SKM-1 (cell line): ENCODE data around the gene SHISAL1.
"Not testable (repeated sequence)": the region's sequence is repeated elsewhere in the genome, so short reads cannot be mapped to it uniquely, and the experiment has no call there.

ENCODE experiments used
- DNase-seq: peaks from one replicate; lab custom pipeline; 2025; ENCODE audit not compliant: unreplicated experiment; lab: John Stamatoyannopoulos, UW

Gene SHISAL1

DNA sequence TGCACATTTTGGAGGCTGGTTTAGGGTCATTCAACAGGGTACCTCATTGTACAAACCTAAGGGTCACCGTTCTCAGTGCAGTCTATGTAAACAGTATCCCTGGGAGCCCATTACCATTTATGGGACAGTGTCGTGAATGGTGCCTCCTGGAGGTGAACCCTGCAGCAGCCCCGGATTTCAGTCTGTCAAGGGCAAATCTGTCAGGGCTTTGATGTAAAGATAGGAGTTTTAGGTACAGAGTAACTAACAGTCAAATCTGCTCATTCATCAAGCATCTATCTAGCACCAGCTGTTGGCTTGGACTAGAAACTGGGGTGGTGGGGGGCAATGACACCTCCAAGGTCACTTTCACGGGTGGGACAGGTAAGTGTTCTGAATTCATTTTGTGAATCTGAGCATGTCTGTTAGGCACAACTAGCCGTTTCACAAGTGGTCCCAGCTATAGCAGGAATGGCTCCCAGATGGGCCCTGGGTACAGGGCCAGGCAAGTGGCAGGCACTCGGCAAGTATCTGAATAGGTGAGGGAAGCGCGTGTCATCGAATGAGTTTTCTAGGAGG, 68.4 kb downstream of the SHISAL1 start:
- no peak for DNase-seq

DNA sequence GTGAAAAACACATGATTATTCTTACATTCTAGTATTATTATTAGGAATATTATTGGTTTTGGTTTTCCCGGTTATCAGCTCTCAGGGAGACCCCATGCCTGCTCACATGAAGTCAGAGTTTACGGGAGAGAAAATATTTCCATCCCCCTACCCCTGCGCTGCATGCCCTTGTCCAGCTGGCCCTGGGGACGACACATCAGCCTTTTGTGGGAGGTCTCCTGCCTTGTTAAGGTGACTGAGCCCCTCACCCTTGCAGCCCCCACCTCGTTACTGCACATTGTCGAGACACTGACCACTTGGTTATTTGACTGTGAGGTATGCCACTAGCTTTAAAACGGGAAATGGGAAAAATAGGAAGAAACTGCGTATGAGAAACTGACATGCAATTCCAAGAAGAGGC, 69.0 kb downstream of the SHISAL1 start:
- no peak for DNase-seq

DNA sequence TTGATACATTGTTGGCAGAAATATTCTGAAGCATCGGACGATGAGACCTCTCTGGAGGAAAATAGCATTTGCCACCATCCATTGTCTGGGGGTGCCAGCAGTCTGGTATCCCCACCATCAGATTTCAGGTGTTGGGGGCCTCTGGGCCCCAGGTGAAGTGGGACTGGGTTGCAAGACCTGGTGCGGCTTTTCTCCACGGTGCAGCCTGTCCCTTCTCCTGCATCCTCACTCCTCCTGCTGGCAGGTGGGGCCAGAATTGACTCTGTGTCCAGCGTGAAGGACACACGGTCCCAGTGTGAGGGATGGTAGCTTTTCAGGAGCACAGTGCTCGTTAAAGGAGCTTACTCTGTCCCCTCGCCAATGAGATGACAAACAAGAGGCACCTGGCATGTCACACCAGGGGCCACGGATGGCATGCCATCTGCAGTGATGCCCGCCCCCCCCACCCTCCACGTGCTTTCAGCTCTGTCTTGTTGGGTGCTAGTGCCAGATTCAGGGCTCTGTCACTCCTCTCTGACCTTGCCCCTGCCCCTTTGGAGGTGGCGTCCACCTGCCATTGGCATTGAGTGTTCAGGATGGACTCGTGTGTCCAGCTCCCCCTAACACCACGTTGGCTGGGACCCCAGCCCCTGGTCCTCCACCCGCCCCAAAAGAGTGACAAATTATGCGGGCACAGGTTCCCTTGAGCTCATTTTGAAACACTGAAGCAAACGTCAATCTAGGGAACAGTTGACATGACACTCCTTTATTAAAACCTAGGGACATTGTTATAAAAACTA, 69.6 kb downstream of the SHISAL1 start:
- DNase-seq = no peak

DNA sequence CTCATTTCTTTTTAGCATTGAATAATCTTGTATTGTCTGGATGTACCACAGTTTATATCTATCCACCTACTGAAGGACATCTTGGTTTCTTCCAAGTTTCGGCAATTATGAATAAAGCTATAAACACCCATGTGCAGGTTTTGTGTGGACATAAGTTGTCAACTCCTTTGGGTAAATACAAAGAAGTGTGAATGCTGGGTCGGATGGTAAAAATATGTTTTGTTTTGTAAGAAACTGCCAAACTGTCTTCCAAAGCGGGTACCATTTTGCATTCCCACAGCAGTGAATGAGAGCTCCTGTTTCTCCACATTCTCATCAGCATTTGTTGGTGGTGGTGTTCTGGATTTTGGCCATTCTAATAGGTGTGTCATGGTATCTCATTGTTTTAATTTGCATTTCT, 71.6 kb downstream of the SHISAL1 start:
- not testable (repeated sequence) for DNase-seq

DNA sequence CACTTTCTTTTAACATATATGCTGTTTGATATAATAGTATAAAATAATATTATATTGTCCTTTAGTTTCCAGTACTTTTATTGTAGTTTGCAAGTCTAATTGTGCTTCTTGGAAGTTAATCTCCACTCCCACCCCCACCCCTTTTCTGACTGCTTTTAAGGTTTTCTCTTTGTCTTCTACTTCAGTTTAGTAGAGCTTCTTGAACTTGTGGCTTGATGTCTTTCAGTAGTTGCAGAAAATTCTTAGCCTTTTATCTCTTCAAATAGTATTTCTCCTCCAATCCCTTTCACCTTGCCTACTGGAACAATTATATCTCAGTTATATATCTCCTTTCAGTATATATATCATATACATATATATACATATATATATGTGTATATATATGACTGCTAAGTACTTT, 75.5 kb downstream of the SHISAL1 start:
- DNase-seq = no peak

DNA sequence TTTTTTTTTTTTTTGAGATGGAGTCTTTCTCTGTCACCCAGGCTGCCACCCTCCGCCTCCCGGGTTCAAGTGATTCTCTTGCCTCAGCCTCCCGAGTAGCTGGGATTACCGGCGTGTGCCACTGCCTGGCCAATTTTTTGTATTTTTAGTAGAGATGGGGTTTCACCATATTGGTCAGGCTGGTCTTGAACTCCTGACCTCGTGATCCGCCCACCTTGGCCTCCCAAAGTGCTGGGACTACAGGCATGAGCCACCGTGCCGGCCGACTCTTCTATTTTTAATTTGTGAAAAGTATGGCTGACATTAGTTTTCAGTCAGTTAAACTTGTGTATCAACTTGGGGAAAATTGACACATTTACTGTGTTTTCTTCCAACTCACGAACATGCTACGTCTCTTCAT, 78.4 kb downstream of the SHISAL1 start:
- DNase-seq = not testable (repeated sequence)

DNA sequence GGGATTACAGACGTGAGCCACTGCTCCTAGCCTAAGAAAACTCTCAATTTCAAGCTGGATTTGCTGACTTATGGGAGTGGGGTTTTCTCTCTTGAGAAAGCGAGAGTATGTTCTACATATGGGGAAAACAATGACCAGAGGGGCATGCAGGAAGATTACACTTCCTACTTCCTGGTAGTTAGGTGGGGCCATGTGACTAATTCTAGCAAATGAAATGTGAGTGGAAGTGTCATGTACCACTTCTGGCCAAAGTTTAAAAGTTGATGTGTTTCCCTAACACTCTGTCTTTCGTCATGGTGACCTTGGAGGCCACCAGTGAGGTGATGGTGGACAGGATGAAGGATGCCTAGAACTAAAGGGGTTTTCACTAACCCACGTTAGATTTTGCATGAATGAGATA, 81.5 kb downstream of the SHISAL1 start:
- no peak for DNase-seq

DNA sequence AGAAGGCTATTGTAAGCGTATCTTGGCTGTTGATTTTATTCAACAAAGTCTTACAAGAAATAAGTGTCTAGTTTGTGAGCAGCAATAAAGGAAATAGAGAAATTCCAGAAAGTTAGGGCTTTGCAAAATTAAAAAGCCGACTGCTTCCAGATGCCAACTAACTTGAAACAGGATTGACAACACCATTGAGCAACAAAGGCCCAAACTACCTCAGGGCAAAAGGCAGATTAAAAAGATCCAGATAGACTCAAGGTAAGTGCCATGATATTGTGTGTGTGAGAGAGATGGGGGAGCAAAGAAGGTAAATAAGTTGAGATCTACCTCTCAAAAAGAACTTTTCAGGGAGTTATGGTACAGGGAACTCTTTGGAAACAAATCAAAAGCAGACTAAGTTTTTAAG, 82.9 kb downstream of the SHISAL1 start:
- DNase-seq = no peak

DNA sequence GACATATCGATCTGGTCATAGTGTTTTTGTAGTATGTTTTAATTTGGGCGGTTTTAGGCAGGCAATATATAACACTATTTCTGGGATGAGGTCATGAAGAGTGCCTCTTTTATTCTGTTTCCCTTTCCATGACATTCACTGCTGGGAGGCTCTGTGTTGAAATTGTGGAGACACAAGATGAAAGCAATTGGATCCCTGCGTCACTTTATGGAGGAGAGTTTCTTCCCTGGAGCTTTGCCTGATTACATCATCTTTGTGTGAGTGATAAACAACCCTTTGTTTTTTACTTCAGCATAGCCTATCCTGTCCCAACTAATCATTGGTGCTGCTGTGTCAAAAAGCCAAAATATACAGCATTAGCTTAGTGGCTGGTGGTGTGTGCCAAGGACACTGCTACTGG, 83.4 kb downstream of the SHISAL1 start:
- DNase-seq = no peak

DNA sequence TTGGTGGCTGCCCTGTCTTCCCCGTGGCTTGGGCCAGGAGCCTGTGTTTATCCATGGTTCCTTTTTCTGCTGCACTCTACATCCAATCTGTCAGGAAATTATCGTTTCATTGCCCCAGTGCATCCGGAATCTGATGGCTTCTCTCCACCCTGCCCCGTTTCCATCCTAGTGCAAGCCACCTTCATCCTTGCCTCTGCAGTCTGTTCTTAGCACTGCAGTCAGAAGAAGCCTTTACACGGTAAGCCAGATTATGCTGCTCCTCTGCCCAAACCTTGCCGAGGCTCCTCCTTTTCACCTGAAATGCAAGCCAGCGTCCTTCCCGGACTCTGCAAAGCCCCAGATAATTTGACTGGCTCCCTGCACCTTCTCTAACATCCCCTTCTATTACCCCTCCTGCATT, 86.9 kb downstream of the SHISAL1 start:
- no peak for DNase-seq

DNA sequence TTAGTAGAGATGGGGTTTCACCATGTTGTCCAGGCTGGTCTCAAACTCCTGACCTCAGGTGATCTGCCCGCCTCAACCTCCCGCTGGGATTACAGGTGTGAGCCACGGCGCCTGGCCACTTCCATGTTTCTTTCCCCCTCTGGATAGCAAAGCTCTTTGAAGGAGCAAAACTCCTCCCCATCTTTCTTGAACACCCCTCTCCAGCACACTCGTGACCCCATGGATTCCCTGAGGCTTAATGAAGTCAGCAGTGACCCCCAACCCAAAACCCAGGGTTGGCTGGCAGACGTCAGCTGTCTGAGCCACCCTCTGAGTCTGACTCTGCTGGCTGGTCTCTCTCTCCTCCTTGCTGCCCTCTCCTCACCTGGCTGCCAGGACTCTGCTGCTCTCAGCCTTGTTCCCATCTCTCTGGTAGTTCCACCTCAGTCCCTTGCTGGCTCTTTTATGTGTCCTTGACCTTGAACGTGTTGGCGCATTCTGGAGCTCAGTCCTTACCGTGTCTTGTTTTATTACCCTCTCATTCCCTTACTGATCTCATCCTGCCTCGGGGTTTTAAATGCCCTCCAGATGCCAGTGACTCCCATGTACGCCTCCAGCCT, 87.6 kb downstream of the SHISAL1 start:
- no peak for DNase-seq

DNA sequence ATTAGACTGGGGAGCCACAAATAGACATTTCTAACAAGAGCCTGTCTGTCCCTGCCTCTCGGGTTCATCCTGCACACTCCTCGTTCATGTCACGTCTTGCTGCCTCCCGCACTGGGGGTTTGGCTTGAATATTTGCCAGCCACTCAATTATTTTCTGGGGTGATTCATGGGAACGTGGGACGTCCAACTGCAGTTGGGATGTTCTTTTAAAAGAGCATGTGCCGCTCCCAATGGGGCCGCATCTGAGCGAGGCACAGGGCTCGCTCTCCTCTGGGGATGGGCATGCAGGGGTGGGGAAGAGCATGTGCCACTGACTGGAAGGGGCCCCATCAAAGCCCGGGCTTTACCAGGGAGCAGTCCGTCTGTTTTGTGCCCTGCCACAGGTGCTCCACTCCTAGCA, 88.6 kb downstream of the SHISAL1 start:
- no peak for DNase-seq

DNA sequence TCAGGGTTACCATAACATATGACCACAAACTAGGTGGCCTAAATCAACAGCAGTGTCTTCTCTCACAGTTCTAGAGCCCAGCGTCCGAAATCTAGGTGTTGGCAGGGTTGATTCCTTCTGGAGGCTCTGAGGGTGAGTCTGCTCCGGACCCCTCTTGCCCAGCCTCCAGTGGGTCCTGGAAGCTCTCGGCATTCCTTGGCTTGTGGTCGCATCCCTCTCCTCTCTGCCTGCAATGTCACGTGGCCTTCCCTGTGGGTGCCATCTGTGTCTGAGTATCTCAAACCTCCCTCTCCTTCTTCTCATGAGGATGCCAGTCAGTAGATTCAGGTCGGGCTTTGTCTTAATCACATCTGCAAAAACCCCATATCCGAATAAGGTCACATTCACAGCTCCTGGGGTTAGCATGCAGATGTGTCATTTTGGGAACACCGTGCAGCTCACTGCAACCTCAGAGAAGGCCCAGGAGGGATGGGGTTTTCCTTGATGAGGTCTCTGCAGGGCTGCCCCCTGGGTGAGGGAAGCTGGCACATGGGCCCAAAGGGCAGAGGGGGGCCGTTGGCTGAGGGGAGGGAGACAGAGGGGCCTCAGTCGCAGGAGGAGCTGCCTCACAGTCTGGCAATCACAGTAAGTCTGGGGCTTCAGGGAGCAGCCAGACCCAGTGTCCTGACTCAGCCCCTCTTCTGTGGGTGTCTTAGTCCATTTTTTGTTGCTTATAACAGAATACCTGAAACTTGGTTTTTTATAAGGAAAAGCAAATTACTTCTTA, 90.9 kb downstream of the SHISAL1 start:
- DNase-seq = no peak

DNA sequence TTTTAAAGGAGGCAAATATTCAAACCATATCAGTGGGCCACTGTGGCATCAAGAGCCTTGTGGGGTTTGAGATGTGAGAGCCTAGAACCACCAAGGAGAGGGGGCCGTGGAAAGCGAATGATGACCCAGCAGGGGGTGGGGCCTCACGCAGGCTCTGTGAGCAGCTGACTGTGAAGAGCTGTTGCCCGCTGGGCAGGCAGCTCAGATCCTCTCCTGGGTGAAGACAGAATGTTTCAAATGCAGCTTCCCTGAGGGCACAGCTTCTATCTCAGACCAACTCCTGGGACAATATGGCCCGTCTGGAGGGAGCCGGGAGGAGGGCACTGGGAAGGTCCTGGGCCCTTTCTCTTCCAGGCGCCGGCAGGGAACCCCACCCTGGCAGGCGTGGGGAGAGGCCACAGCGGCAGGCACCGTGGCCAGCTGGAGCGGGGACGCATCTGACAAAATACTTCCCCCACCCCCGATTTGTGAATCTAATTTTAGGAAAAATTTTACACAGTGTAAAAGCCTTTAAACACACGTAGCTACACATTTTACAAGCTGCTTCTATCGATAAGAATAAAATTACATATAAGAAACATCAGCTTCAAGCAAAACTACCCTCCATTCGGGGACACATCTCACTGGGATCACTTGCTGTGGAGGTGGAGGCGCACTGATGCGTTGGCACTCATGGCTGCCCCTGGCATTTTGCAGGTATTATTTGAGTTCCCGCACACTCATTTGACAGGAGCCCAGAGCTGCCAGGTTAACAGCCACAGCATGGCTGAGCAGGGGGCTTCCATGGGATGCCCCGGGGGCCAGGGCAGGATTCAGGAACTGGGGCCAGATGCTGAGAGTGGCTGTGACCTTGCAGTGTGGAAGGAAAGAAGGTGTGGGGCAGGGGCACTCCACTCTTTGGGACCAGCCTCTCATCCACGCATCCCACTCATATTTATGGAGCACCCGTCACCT, 91.7 kb downstream of the SHISAL1 start:
- DNase-seq = no peak

DNA sequence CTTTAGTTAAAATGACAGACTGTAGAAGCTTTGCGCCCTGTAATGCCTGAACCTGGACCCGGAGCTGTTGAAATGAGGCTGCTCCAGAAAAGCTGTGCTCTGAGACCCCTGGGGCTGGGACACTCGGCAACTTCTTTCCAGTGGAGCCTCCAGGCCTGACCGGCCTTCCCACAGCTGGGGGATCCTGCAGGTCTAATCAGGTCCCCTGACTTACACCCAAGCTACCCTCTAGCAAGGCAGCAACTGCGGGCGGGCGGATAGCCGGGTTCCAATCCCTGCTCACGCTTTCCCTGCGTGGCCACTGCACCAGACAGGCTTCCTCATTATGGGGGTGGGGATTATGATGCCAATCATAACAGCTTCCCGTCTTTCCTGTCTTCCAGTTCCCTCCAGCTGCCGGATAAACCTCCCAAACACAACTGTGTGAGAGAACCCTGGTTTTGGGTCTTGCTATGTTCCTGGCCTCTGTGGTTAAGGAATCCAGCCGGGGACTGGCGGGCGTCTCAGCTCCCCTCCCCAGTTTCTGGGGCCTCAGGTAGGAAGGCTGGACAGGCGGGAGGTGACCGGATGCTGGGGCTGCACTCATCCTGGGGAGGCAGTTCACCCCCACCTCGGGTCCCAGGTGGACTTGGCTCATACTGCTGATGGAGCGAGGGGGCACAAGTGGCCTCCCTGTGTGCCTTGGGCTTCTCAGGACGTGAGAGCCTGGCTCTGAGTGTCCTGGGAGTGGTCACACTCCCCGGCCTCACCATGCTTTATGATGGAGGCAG, 93.5 kb downstream of the SHISAL1 start:
- no peak for DNase-seq

DNA sequence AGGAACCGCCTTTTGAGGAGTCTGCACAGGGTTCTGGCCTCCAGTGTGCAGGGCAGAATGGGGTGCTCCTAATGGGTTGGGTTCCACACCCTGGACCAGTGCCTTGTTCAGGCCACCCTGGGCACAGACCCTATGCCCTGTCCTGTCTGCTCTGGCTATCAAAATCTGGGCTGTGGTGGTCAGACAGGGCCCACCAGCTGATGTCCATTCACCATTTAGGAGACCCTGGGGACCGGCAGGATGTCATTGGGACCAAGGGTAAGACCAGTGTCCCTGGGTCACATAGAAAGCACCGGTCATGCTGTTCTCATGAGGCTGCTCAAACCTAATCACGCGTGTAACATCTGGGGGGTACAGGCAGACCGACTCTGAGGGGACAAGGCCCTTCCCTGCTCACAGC, 94.7 kb downstream of the SHISAL1 start:
- DNase-seq = no peak

DNA sequence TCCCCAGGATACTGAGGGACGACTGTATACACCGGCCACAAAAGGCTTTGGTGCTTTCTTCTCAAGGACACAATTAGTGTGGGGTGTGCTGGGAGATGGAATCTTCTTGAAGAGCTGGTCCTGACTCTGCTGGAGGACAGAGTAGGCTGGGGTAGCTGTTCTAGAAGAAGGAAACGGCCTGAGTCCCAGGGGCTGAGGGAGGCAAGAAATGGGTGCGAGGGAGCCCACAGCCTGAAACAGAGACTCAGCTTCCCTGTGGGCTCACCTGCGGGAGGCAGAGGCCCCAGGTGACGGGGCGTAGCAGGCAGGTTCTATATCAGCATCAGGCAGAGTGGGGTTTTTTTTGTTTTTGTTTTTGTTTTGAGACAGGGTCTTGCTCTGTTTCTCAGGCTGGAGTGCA, 95.4 kb downstream of the SHISAL1 start:
- no peak for DNase-seq

DNA sequence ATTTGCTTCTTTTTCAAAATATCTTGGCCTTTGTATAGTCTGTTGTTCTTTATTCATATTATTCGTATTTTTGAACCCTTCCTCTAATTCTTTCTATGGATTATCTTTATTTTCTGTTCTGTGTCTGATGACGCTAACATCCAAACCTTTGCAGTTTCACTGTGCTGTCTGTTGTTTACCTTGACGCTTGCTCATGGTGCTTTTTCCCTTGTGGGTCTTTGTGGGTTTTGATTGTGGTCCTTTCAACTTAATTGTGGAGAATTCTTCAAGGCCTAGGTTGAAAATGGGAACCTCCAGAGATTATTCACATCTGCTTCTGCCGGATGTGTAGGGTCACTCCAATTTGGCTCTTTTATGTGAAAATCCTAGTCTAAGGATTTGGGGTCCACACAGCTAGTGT, 97.5 kb downstream of the SHISAL1 start:
- DNase-seq = no peak

DNA sequence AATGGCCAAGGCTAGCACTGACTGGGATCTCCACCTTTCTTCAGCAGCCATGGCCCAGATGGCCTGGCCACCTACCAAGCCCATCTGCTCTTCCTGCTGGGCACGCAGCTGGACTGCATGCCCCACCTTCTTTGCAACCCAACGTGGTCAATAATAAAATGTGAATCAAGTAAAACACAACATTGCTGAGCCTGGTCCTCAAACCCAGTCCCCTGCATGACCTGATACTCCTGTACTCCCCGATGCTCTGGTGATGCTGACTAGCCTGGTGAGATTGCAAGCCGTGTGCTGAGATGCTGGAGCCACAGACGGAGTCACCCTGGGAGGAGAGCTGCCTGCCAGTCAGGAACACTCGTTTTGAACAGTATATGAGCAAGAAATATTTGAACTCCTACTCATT, 98.0 kb downstream of the SHISAL1 start:
- DNase-seq = no peak

DNA sequence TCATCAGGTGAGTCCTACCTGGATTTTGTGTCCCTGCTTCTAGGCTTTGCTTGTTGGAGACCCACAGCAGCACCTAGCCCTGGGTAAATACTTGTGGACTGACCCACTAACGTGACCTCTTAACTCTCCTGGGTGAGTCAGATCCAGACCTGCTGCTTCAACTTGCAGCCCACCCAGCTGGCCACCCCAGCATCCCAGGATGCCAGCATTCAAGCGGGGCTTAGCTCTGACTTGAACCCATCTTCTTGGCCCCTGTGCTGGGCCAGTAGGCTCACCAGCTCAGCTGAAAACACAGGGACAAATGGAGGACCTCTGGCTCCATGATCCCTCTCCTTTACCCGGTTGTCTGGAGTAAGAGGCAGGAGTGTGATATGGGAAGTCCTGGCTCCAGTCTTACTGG, 98.6 kb downstream of the SHISAL1 start:
- no peak for DNase-seq
